HEK293T (cell line): ENCODE measurements around the gene CALN1.

Experiments used
- ELF4 ChIP-seq: fragments of 450-650 bp; IDR thresholded peaks from 2 replicates; pipeline ENCODE4 v1.6.1; 2017; ENCODE audit warnings: antibody characterized with exemption
- FOXA1 ChIP-seq: fragments of 450-650 bp; IDR thresholded peaks from 2 replicates; pipeline ENCODE4 v1.6.1; 2016; ENCODE audit warnings: mild to moderate bottlenecking
- FOXK2 ChIP-seq: fragments of 450-650 bp; IDR thresholded peaks from 2 replicates; pipeline ENCODE4 v1.6.1; 2016; ENCODE audit warnings: mild to moderate bottlenecking
- HDGF ChIP-seq: fragments of 450-650 bp; IDR thresholded peaks from 2 replicates; pipeline ENCODE4 v1.6.1; 2017; ENCODE audit warnings: antibody characterized with exemption, borderline replicate concordance
- SUZ12 ChIP-seq: fragments of 450-650 bp; IDR thresholded peaks from 2 replicates; pipeline ENCODE4 v1.6.1; 2016; ENCODE audit warnings: mild to moderate bottlenecking
- ZNF384 ChIP-seq: fragments of 450-650 bp; IDR thresholded peaks from 2 replicates; pipeline ENCODE4 v1.6.1; 2016

- no peak for TF ChIP-seq ZNF384
- no peak for TF ChIP-seq ELF4
- TF ChIP-seq SUZ12 = no peak
- no peak for TF ChIP-seq FOXA1
- no peak for TF ChIP-seq FOXK2
- no peak for TF ChIP-seq HDGF
Observed at GRCh38 chr7:72020311-72020710, 391.8 kb downstream of the CALN1 start.
